Measurements from ENCODE around the gene PDE6D. TPM values are rescaled to one million over a fixed set of nuclear protein-coding genes. Genes with fewer than 3 reads are reported as not detected.

PDE6D gene
- total RNA-seq, 1 donor from 2014 or later = 14.1 TPM

- Histone ChIP-seq H3K9ac (ENCODE audit: low read depth in 1 of 3, low read length in 3 of 3) (no peak overlapping the region), H3K4me1 (ENCODE audit: control insufficient read depth in 3 of 3, insufficient read depth in 3 of 3, low read length in 3 of 3) (peaks cover 6 to 22% (median 17%) of the 10 kb centered on the region in 3 donors), H3K4me3 (ENCODE audit: low read length in 3 of 3) (no peak overlapping the region), H3K27me3 (ENCODE audit: control insufficient read depth in 3 of 3, insufficient read depth in 3 of 3, low read length in 3 of 3) (no peaks in the 10 kb centered on the region), H3K36me3 (ENCODE audit: control insufficient read depth in 3 of 3, insufficient read depth in 3 of 3, low read length in 3 of 3) (no peaks in the 10 kb centered on the region), H3K9me3 (ENCODE audit: control insufficient read depth in 3 of 3, low read length in 3 of 3) (no peaks in the 10 kb centered on the region), H3K27ac (ENCODE audit: low read depth, low read length) (no peak overlapping the region)
Measured at GRCh38 chr2:231720292-231720986, 60.6 kb downstream of the PDE6D start.

DNA sequence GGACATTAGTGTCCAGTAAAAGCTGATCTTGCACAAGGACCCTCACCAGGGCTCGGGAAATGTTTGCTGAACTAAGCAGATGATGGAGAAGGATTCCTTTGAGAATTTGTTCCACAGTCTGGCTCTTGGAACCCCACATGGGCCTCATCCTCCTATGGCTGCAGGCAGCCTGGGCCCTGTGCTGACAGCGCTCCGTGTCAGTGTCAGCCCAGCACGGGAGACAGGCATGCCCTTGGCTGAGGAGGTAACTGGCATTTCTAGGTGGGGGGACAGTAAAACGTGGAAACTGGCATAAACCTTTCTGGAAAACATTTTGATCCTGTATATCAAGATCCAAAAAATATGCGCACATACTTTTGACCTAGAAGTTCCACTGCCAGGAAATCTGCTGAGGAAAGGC, 62.3 kb downstream of the PDE6D start:
- Histone ChIP-seq H3K9me3 (ENCODE audit: control insufficient read depth in 3 of 3, low read length in 3 of 3) (no peaks in the 10 kb centered on the region), H3K36me3 (ENCODE audit: control insufficient read depth in 3 of 3, insufficient read depth in 3 of 3, low read length in 3 of 3) (no peaks in the 10 kb centered on the region), H3K4me3 (ENCODE audit: low read length in 3 of 3) (no peak overlapping the region), H3K9ac (ENCODE audit: low read depth in 1 of 3, low read length in 3 of 3) (no peak overlapping the region), H3K27ac (ENCODE audit: low read depth, low read length) (no peak overlapping the region), H3K27me3 (ENCODE audit: control insufficient read depth in 3 of 3, insufficient read depth in 3 of 3, low read length in 3 of 3) (no peaks in the 10 kb centered on the region), H3K4me1 (ENCODE audit: control insufficient read depth in 3 of 3, insufficient read depth in 3 of 3, low read length in 3 of 3) (peaks cover 19 to 38% (median 34%) of the 10 kb centered on the region in 3 donors)

- Histone ChIP-seq H3K9me3 (ENCODE audit: control insufficient read depth in 3 of 3, low read length in 3 of 3) (no peaks in the 10 kb centered on the region), H3K4me1 (ENCODE audit: control insufficient read depth in 3 of 3, insufficient read depth in 3 of 3, low read length in 3 of 3) (peaks cover 24 to 43% (median 40%) of the 10 kb centered on the region in 3 donors), H3K4me3 (ENCODE audit: low read length in 3 of 3) (peak overlapping the region in 1 of 3 donors; percentile 2), H3K36me3 (ENCODE audit: control insufficient read depth in 3 of 3, insufficient read depth in 3 of 3, low read length in 3 of 3) (peaks cover under 1 to 1% (median under 1%) of the 10 kb centered on the region in 3 donors), H3K9ac (ENCODE audit: low read depth in 1 of 3, low read length in 3 of 3) (no peak overlapping the region), H3K27ac (ENCODE audit: low read depth, low read length) (peak overlapping the region; percentile 72), H3K27me3 (ENCODE audit: control insufficient read depth in 3 of 3, insufficient read depth in 3 of 3, low read length in 3 of 3) (no peaks in the 10 kb centered on the region)
Measured at GRCh38 chr2:231717281-231718171, 63.6 kb downstream of the PDE6D start.

- peaks cover 29 to 50% (median 47%) of the 10 kb centered on the region in 3 donors for H3K4me1 ChIP-seq (ENCODE audit: control insufficient read depth in 3 of 3, insufficient read depth in 3 of 3, low read length in 3 of 3)
- H3K27ac ChIP-seq (ENCODE audit: low read depth, low read length) = peak overlapping the region; percentile 72
- peaks cover 8 to 9% (median 8%) of the 10 kb centered on the region in 3 donors for H3K36me3 ChIP-seq (ENCODE audit: control insufficient read depth in 3 of 3, insufficient read depth in 3 of 3, low read length in 3 of 3)
- H3K27me3 ChIP-seq (ENCODE audit: control insufficient read depth in 3 of 3, insufficient read depth in 3 of 3, low read length in 3 of 3) = no peaks in the 10 kb centered on the region
- no peak overlapping the region for H3K4me3 ChIP-seq (ENCODE audit: low read length in 3 of 3)
- H3K9ac ChIP-seq (ENCODE audit: low read depth in 1 of 3, low read length in 3 of 3) = peak overlapping the region in 2 of 3 donors; percentile 21 to 50
- H3K9me3 ChIP-seq (ENCODE audit: control insufficient read depth in 3 of 3, low read length in 3 of 3) = no peaks in the 10 kb centered on the region
Measured at GRCh38 chr2:231716666-231717280, 64.3 kb downstream of the PDE6D start.

GRCh38 chr2:231715988-231716616, 65.0 kb downstream of the PDE6D start:
- peaks cover 32 to 55% (median 54%) of the 10 kb centered on the region in 3 donors for H3K4me1 ChIP-seq (ENCODE audit: control insufficient read depth in 3 of 3, insufficient read depth in 3 of 3, low read length in 3 of 3)

DNA sequence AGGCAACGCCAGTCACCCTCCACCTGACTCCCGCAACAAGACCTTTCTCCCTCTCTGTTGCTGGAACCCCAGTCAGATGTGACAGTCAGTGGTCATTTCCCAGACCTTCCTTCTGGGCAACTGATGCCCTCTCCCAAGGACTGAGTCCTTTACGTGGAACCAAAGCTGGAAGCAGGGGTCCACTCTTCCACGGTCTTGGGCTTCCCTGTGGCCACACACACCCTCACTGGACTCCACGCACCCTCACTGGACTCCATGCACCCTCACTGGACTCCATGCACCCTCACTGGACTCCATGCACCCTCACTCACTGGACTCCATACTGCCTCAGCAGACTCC, 65.6 kb downstream of the PDE6D start:
- no peak overlapping the region for H3K4me3 ChIP-seq (ENCODE audit: low read length in 3 of 3)
- no peaks in the 10 kb centered on the region for H3K9me3 ChIP-seq (ENCODE audit: control insufficient read depth in 3 of 3, low read length in 3 of 3)
- H3K9ac ChIP-seq (ENCODE audit: low read depth in 1 of 3, low read length in 3 of 3) = peak overlapping the region in 1 of 3 donors; percentile 33
- no peak overlapping the region for H3K27ac ChIP-seq (ENCODE audit: low read depth, low read length)
- H3K36me3 ChIP-seq (ENCODE audit: control insufficient read depth in 3 of 3, insufficient read depth in 3 of 3, low read length in 3 of 3) = peaks cover 9 to 12% (median 10%) of the 10 kb centered on the region in 3 donors
- H3K27me3 ChIP-seq (ENCODE audit: control insufficient read depth in 3 of 3, insufficient read depth in 3 of 3, low read length in 3 of 3) = no peaks in the 10 kb centered on the region
- H3K4me1 ChIP-seq (ENCODE audit: control insufficient read depth in 3 of 3, insufficient read depth in 3 of 3, low read length in 3 of 3) = peaks cover 34 to 60% (median 58%) of the 10 kb centered on the region in 3 donors

More at GRCh38 chr2:231715988-231716616, 65.0 kb downstream of the PDE6D start:
- Histone ChIP-seq H3K4me3 (ENCODE audit: low read length in 3 of 3) (no peak overlapping the region), H3K27ac (ENCODE audit: low read depth, low read length) (peak overlapping the region; percentile 72), H3K9ac (ENCODE audit: low read depth in 1 of 3, low read length in 3 of 3) (peak overlapping the region in 2 of 3 donors; percentile 43 to 50), H3K36me3 (ENCODE audit: control insufficient read depth in 3 of 3, insufficient read depth in 3 of 3, low read length in 3 of 3) (peaks cover 9 to 12% (median 10%) of the 10 kb centered on the region in 3 donors), H3K27me3 (ENCODE audit: control insufficient read depth in 3 of 3, insufficient read depth in 3 of 3, low read length in 3 of 3) (no peaks in the 10 kb centered on the region), H3K9me3 (ENCODE audit: control insufficient read depth in 3 of 3, low read length in 3 of 3) (no peaks in the 10 kb centered on the region)

GRCh38 chr2:231714639-231715498, 66.2 kb downstream of the PDE6D start:
- Histone ChIP-seq H3K27me3 (ENCODE audit: control insufficient read depth in 3 of 3, insufficient read depth in 3 of 3, low read length in 3 of 3) (no peaks in the 10 kb centered on the region), H3K36me3 (ENCODE audit: control insufficient read depth in 3 of 3, insufficient read depth in 3 of 3, low read length in 3 of 3) (peaks cover 9 to 12% (median 10%) of the 10 kb centered on the region in 3 donors), H3K4me1 (ENCODE audit: control insufficient read depth in 3 of 3, insufficient read depth in 3 of 3, low read length in 3 of 3) (peaks cover 34 to 63% (median 60%) of the 10 kb centered on the region in 3 donors), H3K27ac (ENCODE audit: low read depth, low read length) (no peak overlapping the region), H3K4me3 (ENCODE audit: low read length in 3 of 3) (no peak overlapping the region), H3K9me3 (ENCODE audit: control insufficient read depth in 3 of 3, low read length in 3 of 3) (no peaks in the 10 kb centered on the region), H3K9ac (ENCODE audit: low read depth in 1 of 3, low read length in 3 of 3) (peak overlapping the region in 1 of 3 donors; percentile 40)

DNA sequence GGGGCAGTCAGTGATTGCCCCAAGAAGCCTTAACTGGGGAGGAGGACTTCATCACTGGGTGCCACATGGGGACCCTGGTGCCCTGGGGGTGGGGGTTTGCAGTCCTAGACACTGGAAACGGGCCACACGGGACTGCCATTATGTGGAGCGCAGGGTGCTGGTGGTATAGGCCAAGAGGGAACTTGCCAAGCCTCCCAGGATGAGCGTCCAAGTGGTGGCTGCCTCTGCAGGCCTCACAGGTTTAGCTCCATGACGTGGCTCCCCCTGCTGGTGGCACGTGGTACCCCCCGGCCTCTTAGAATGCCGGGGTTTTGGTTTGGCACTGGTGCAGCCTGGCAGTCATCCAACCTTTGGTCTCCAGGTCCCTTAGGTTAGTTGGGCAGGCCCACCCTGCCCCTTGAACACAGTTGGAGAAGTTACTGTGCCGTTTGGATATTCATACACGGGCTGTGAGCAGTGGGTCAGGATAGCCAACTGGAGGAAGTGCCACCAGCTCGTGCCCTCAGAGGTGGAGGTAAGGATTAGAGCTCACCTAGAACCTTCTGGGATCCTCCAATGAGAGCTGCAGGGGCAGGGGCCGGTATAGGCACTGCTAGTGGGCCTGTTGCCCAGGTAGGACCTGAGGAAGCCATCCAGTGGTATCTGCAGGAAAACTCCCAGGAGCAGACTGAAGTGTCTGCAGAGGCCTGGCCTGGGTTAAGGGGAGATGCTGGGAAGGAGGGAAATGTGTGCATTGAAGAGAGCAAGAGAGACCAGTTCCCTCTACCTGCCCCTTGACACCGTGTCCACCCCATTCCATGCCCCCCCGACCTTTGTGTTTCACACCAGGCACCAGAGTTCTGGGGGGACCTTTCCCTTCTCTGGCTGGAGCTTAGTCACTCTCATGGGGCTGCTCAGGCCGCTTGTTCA, 67.1 kb downstream of the PDE6D start:
- H3K4me3 ChIP-seq (ENCODE audit: low read length in 3 of 3) = peak overlapping the region in 1 of 3 donors; percentile 29
- H3K36me3 ChIP-seq (ENCODE audit: control insufficient read depth in 3 of 3, insufficient read depth in 3 of 3, low read length in 3 of 3) = peaks cover 9 to 12% (median 10%) of the 10 kb centered on the region in 3 donors
- peaks cover 34 to 67% (median 64%) of the 10 kb centered on the region in 3 donors for H3K4me1 ChIP-seq (ENCODE audit: control insufficient read depth in 3 of 3, insufficient read depth in 3 of 3, low read length in 3 of 3)
- peak overlapping the region; percentile 7 to 62 (median 59) for H3K9ac ChIP-seq (ENCODE audit: low read depth in 1 of 3, low read length in 3 of 3)
- H3K27me3 ChIP-seq (ENCODE audit: control insufficient read depth in 3 of 3, insufficient read depth in 3 of 3, low read length in 3 of 3) = no peaks in the 10 kb centered on the region
- no peaks in the 10 kb centered on the region for H3K9me3 ChIP-seq (ENCODE audit: control insufficient read depth in 3 of 3, low read length in 3 of 3)
- H3K27ac ChIP-seq (ENCODE audit: low read depth, low read length) = peak overlapping the region; percentile 62

Data from skeletal muscle tissue (tissue), 4 donors.